ENCODE results near the gene EFHC1. TPM values are rescaled to one million over a fixed set of nuclear protein-coding genes. Genes with fewer than 3 reads are reported as not detected.

Gene EFHC1
- total RNA-seq, 1 experiment from 2014 or later = 12.4 TPM

- intact Hi-C loops (cut with micrococcal nuclease) = loop anchor here (10.0 kb wide), 1 partner anchor 230 kb away; the partner anchor contains the start of gene MCM3
- Histone ChIP-seq H3K36me3 (ENCODE audit: control insufficient read depth in 1 of 2, insufficient read depth in 2 of 2, low read length in 2 of 2) (peaks cover 0 to 4% of the 10 kb centered on the region in 2 experiments; a peak in 1 of 4 replicates), H3K4me3 (replicated peaks in 1 of 2; ENCODE audit: low read depth in 1 of 2, low read length in 2 of 2) (no peak overlapping the region), H3K27me3 (ENCODE audit: insufficient read depth, low read length) (no peaks in the 10 kb centered on the region), H2AFZ (ENCODE audit: low read depth, low read length, poor library complexity, severe bottlenecking) (no peak overlapping the region), H3K4me1 (ENCODE audit: control insufficient read depth in 1 of 2, insufficient read depth in 2 of 2, low read length in 2 of 2) (peaks cover 55 to 86% of the 10 kb centered on the region in 2 experiments), H3K9me2 (ENCODE audit: insufficient read depth) (no peaks in the 10 kb centered on the region), H3K9me3 (ENCODE audit: control insufficient read depth in 1 of 2, insufficient read depth in 1 of 2, low read depth in 1 of 2, low read length in 2 of 2) (no peaks in the 10 kb centered on the region), H3K9ac (ENCODE audit: low read length) (0 out of 2 replicates have a peak overlapping the region, but pooled peaks have one; percentile 16), H3K79me2 (ENCODE audit: insufficient read depth, low read length) (no peaks in the 10 kb centered on the region), H3K27ac (ENCODE audit: low read depth, low read length) (no peak overlapping the region), H4K20me1 (ENCODE audit: insufficient read depth) (no peaks in the 10 kb centered on the region), H3K4me2 (ENCODE audit: low read length) (peak overlapping the region; percentile 44)
- BruUV-seq (replicated peaks) = no TSS peak
- ATAC-seq (peak; percentile 56), DNase-seq (ENCODE audit: low read depth, low spot score) (peak; percentile 51)
- ChIA-PET CTCF (interaction anchor here (1.9 kb wide), 1 partner anchor 10 kb away, joined by 5 read pairs; no protein-coding TSS in a partner anchor), RAD21 (ENCODE audit: low non-redundant PET in 1 of 2, low total read pairs in 2 of 2, uncharacterized antibody in 2 of 2, unreplicated experiment in 2 of 2) (interaction anchor here in 1 of 2 experiments (0.8 kb wide), 1 partner anchor 10 kb away, joined by 4 read pairs; no protein-coding TSS in a partner anchor), POLR2A (interaction anchor here (1.8 kb wide), 1 partner anchor 10 kb away, joined by 5 read pairs; no protein-coding TSS in a partner anchor)
- TF ChIP-seq POLR2AphosphoS5 (IDR thresholded peaks at IDR 0.05; ENCODE audit: low read depth, low read length) (peak; percentile 18; the same call in 1 of the 2 replicates), REST (IDR thresholded peaks at IDR 0.05; ENCODE audit: low read depth) (no peak), EZH2phosphoT487 (IDR thresholded peaks at IDR 0.05; ENCODE audit: borderline replicate concordance) (no peak), ZFX (IDR thresholded peaks at IDR 0.05) (no peak), SIN3A (IDR thresholded peaks at IDR 0.05; ENCODE audit: low read depth) (no peak), FOSL1 (IDR thresholded peaks at IDR 0.05; ENCODE audit: low read depth) (0 out of 2 replicates have a peak, but pooled peaks have one; percentile 24), YY1 (IDR thresholded peaks at IDR 0.05; ENCODE audit: extremely low read depth, insufficient replicate concordance, low read depth, low read length) (no peak), CEBPB (IDR thresholded peaks at IDR 0.05; ENCODE audit: low read depth) (peak; percentile 92), SP1 (IDR thresholded peaks at IDR 0.05; ENCODE audit: low read depth) (peak; percentile 46; the same call in 1 of the 2 replicates), TCF7L2 (IDR thresholded peaks at IDR 0.05; ENCODE audit: borderline replicate concordance, extremely low read depth, insufficient read depth, insufficient read length) (peak; percentile 73), CTCF (IDR thresholded peaks at IDR 0.05 in 2 of 3, conservative IDR thresholded peaks at IDR 0.05 in 1 of 3; ENCODE audit: borderline replicate concordance in 1 of 3, insufficient read depth in 1 of 3, low read depth in 2 of 3, low read length in 2 of 3) (no peak), EGR1 (IDR thresholded peaks at IDR 0.05; ENCODE audit: low read depth) (peak; percentile 49), RAD21 (IDR thresholded peaks at IDR 0.05; ENCODE audit: low read depth) (no peak), ATF3 (IDR thresholded peaks at IDR 0.05) (peak; percentile 76; the same call in 1 of the 2 replicates), SRF (IDR thresholded peaks at IDR 0.05; ENCODE audit: low read depth) (no peak), ZNF274 (IDR thresholded peaks at IDR 0.05; ENCODE audit: low read depth, low read length) (no peak), CBX3 (IDR thresholded peaks at IDR 0.05; ENCODE audit: low read depth) (no peak), ELF1 (IDR thresholded peaks at IDR 0.05; ENCODE audit: borderline replicate concordance, low read depth) (no peak), MAX (IDR thresholded peaks at IDR 0.05) (peak; percentile 92), JUND (IDR thresholded peaks at IDR 0.05) (no peak)
These were observed 94.4 kb downstream of the EFHC1 start for GRCh38 chr6:52514514-52514913.

All from HCT116 (cell line).